ENCODE results near the gene KCNJ15. TPM values are rescaled to one million over a fixed set of nuclear protein-coding genes. Genes with fewer than 3 reads are reported as not detected.

KCNJ15 gene
- total and polyA plus RNA-seq, 10 of the 15 experiments (the other 5 are each of a cell fraction or from before 2014, with no cell fraction given) = 0.05 to 2.7 (median 0.33) TPM; not detected in 6

DNA sequence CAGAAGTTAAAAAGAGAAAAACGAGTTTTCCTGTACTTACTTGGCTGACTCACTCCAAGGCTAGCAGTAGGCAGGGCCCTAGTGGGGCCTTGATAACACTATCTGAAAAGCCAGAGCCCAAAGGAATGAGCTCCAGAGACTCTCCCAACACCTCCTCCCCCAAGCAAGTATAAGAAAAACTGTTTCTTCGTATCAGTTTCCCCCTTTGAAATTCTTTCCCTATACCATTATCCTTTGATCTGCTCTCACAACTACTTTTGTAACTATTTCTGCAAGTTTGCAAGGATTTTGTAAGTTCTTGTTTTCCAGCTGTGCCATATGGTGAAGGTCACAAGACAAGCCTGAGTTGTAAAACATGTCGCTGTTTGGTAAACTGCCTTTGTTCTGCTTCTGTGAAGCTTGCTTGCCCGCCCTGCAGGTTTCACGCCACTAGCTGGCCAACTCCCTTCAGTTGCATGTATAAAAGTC lies 36.5 kb upstream of the KCNJ15 start:
- WGBS (ENCODE audit: insufficient coverage, insufficient replicate concordance, low lambda C conversion rate, missing lambda C conversion rate) = 3% methylated on average over 5 of the region's 5 CpGs
- no peaks in the 10 kb centered on the region for H3K79me2 ChIP-seq (ENCODE audit: control insufficient read depth, insufficient read depth, low read length)
- DNase-seq (ENCODE audit: low read depth, low spot score) (no peak), FAIRE-seq (no peak), ATAC-seq (no peak)
- no peak overlapping the region for H3K27ac ChIP-seq (ENCODE audit: control insufficient read depth, insufficient read depth)
- ChIA-PET RAD21 (ENCODE audit: unreplicated experiment) (interaction anchor here (1.0 to 7.5 kb wide), 6 partner anchors 24 to 133 kb away, joined by 3 to 110 read pairs (median 10); no protein-coding TSS in a partner anchor), POLR2A (interaction anchor here (1.2 kb wide), 1 partner anchor 71 kb away, joined by 3 read pairs; no protein-coding TSS in a partner anchor), SMC1A (ENCODE audit: uncharacterized antibody, unreplicated experiment) (interaction anchor here (0.7 to 5.7 kb wide), 17 partner anchors 13 to 1103 kb away, joined by 3 to 90 read pairs (median 5); no protein-coding TSS in a partner anchor), CTCF (interaction anchor here (0.9 to 6.4 kb wide), 17 partner anchors 10 to 546 kb away, joined by 3 to 195 read pairs (median 8); no protein-coding TSS in a partner anchor)
- no peaks in the 10 kb centered on the region; the same call in 2 of the 3 replicates for H3K9me3 ChIP-seq (replicated peaks; ENCODE audit: control insufficient read depth, insufficient read depth, low read length)
- no peak overlapping the region for H3K4me3 ChIP-seq
- H3K4me1 ChIP-seq (ENCODE audit: control insufficient read depth, insufficient read depth, low read length) = no peaks in the 10 kb centered on the region
- no peaks in the 10 kb centered on the region for H4K20me1 ChIP-seq (ENCODE audit: control insufficient read depth, insufficient read depth)
- in situ Hi-C loops (cut with MboI) = no loop called here
- H3K4me2 ChIP-seq (ENCODE audit: control insufficient read depth, insufficient read depth) = no peak overlapping the region
- TF ChIP-seq, protein P1, sequence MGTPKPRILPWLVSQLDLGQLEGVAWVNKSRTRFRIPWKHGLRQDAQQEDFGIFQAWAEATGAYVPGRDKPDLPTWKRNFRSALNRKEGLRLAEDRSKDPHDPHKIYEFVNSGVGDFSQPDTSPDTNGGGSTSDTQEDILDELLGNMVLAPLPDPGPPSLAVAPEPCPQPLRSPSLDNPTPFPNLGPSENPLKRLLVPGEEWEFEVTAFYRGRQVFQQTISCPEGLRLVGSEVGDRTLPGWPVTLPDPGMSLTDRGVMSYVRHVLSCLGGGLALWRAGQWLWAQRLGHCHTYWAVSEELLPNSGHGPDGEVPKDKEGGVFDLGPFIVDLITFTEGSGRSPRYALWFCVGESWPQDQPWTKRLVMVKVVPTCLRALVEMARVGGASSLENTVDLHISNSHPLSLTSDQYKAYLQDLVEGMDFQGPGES (IDR thresholded peaks at IDR 0.05) = no peak
- TF ChIP-seq, protein P2, sequence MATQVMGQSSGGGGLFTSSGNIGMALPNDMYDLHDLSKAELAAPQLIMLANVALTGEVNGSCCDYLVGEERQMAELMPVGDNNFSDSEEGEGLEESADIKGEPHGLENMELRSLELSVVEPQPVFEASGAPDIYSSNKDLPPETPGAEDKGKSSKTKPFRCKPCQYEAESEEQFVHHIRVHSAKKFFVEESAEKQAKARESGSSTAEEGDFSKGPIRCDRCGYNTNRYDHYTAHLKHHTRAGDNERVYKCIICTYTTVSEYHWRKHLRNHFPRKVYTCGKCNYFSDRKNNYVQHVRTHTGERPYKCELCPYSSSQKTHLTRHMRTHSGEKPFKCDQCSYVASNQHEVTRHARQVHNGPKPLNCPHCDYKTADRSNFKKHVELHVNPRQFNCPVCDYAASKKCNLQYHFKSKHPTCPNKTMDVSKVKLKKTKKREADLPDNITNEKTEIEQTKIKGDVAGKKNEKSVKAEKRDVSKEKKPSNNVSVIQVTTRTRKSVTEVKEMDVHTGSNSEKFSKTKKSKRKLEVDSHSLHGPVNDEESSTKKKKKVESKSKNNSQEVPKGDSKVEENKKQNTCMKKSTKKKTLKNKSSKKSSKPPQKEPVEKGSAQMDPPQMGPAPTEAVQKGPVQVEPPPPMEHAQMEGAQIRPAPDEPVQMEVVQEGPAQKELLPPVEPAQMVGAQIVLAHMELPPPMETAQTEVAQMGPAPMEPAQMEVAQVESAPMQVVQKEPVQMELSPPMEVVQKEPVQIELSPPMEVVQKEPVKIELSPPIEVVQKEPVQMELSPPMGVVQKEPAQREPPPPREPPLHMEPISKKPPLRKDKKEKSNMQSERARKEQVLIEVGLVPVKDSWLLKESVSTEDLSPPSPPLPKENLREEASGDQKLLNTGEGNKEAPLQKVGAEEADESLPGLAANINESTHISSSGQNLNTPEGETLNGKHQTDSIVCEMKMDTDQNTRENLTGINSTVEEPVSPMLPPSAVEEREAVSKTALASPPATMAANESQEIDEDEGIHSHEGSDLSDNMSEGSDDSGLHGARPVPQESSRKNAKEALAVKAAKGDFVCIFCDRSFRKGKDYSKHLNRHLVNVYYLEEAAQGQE (IDR thresholded peaks at IDR 0.05; ENCODE audit: low read depth, low read length) = no peak
- TF ChIP-seq, protein P3, sequence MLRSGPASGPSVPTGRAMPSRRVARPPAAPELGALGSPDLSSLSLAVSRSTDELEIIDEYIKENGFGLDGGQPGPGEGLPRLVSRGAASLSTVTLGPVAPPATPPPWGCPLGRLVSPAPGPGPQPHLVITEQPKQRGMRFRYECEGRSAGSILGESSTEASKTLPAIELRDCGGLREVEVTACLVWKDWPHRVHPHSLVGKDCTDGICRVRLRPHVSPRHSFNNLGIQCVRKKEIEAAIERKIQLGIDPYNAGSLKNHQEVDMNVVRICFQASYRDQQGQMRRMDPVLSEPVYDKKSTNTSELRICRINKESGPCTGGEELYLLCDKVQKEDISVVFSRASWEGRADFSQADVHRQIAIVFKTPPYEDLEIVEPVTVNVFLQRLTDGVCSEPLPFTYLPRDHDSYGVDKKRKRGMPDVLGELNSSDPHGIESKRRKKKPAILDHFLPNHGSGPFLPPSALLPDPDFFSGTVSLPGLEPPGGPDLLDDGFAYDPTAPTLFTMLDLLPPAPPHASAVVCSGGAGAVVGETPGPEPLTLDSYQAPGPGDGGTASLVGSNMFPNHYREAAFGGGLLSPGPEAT (IDR thresholded peaks at IDR 0.05; ENCODE audit: low read depth) = no peak
- no peak for TF ChIP-seq KLF5 (IDR thresholded peaks at IDR 0.05; ENCODE audit: partially characterized antibody)
- TF ChIP-seq, protein P4, sequence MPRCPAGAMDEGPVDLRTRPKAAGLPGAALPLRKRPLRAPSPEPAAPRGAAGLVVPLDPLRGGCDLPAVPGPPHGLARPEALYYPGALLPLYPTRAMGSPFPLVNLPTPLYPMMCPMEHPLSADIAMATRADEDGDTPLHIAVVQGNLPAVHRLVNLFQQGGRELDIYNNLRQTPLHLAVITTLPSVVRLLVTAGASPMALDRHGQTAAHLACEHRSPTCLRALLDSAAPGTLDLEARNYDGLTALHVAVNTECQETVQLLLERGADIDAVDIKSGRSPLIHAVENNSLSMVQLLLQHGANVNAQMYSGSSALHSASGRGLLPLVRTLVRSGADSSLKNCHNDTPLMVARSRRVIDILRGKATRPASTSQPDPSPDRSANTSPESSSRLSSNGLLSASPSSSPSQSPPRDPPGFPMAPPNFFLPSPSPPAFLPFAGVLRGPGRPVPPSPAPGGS (IDR thresholded peaks at IDR 0.05; ENCODE audit: borderline replicate concordance, insufficient read depth, low read depth, low read length, poor library complexity, severe bottlenecking) = no peak
- TF ChIP-seq BRCA1 (IDR thresholded peaks at IDR 0.05; ENCODE audit: low read depth, low read length) = no peak
- no peak for TF ChIP-seq RFX5 (IDR thresholded peaks at IDR 0.05; ENCODE audit: low read depth, low read length)
- BruUV-seq (replicated peaks) = no TSS peak
- intact Hi-C loops (cut with micrococcal nuclease; ENCODE audit: unreplicated experiment) = loop anchor here (2.0 kb wide), 1 partner anchor 62 kb away; no protein-coding TSS in a partner anchor
- no peak overlapping the region for H3K9ac ChIP-seq (ENCODE audit: control insufficient read depth, insufficient read depth, low read length)
- no peaks in the 10 kb centered on the region for H3K36me3 ChIP-seq (ENCODE audit: control insufficient read depth in 2 of 2, insufficient read depth in 2 of 2, low read length in 1 of 2)
- no peaks in the 10 kb centered on the region for H3K27me3 ChIP-seq (replicated peaks in 1 of 2; ENCODE audit: control insufficient read depth in 2 of 2, insufficient read depth in 2 of 2, low read length in 1 of 2)
- H2AFZ ChIP-seq (ENCODE audit: control insufficient read depth, low read depth, low read length) = no peak overlapping the region

All from GM12878 (cell line).